HL-60 (cell line): Measurements from ENCODE around the gene ARID5B.

Experiments
- DNase-seq, 2 experiments: peaks; one replicate each; pipeline ENCODE4 v3.0.0-alpha.2; 2010 to 2020; ENCODE audit warnings: low read depth in 1 of 2, low spot score in 1 of 2
- H3K27ac ChIP-seq: fragments of 250-450 bp; sonication (Bioruptor Pico); replicated peaks from 2 replicates; pipeline ENCODE4 v1.5.1; 2020; ENCODE audit warnings: mild to moderate bottlenecking, moderate library complexity
- H3K27me3 ChIP-seq: fragments of 250-450 bp; sonication (Bioruptor Pico); 2 replicates; pipeline ENCODE4 v1.5.1; 2021; ENCODE audit warnings: mild to moderate bottlenecking, moderate library complexity; ENCODE audit not compliant: insufficient read depth, poor library complexity, severe bottlenecking
- H3K4me3 ChIP-seq: replicated peaks from 2 replicates; pipeline ENCODE4 v1.5.1; 2011; ENCODE audit warnings: mild to moderate bottlenecking, control low read depth, low read length; ENCODE audit not compliant: insufficient read depth
- CTCF ChIP-seq: IDR thresholded peaks from one replicate; pipeline ENCODE4 v1.5.1; 2011; ENCODE audit warnings: low read length, control low read depth, inconsistent platforms; ENCODE audit not compliant: insufficient read depth
- GABPA ChIP-seq: IDR thresholded peaks from 2 replicates; pipeline ENCODE4 v1.6.1; 2012; ENCODE audit warnings: low read depth
- POLR2AphosphoS5 ChIP-seq: IDR thresholded peaks from 2 replicates; pipeline ENCODE4 v1.6.1; 2012; ENCODE audit warnings: low read depth
- REST ChIP-seq: IDR thresholded peaks from 2 replicates; pipeline ENCODE4 v1.6.1; 2012; ENCODE audit warnings: low read depth; ENCODE audit not compliant: insufficient replicate concordance
- SPI1 ChIP-seq: IDR thresholded peaks from 2 replicates; pipeline ENCODE4 v1.6.1; 2012; ENCODE audit warnings: low read depth, mild to moderate bottlenecking, borderline replicate concordance

ARID5B gene

GRCh38 chr10:61998937-61999336, 97.4 kb downstream of the ARID5B start:
- Histone ChIP-seq H3K27ac (no peak overlapping the region), H3K4me3 (no peak overlapping the region), H3K27me3 (no peaks in the 10 kb centered on the region)
- no peak for DNase-seq
- TF ChIP-seq GABPA (no peak), CTCF (no peak), SPI1 (no peak), REST (no peak), POLR2AphosphoS5 (no peak)

- no peak overlapping the region for H3K4me3 ChIP-seq
- DNase-seq = no peak
- TF ChIP-seq CTCF = no peak
- H3K27me3 ChIP-seq = no peaks in the 10 kb centered on the region
- H3K27ac ChIP-seq = no peak overlapping the region
Measured at GRCh38 chr10:62000037-62000603, 98.6 kb downstream of the ARID5B start.

GRCh38 chr10:62000726-62001125, 99.2 kb downstream of the ARID5B start:
- Histone ChIP-seq H3K27ac (no peak overlapping the region), H3K4me3 (no peak overlapping the region), H3K27me3 (no peaks in the 10 kb centered on the region)
- no peak for TF ChIP-seq CTCF
- TF ChIP-seq SPI1 = no peak
- TF ChIP-seq POLR2AphosphoS5 = no peak
- TF ChIP-seq GABPA = no peak
- TF ChIP-seq REST = no peak
- no peak for DNase-seq

GRCh38 chr10:62001898-62002297, 100.4 kb downstream of the ARID5B start:
- TF ChIP-seq CTCF (no peak), POLR2AphosphoS5 (no peak), SPI1 (no peak), REST (no peak), GABPA (no peak)
- no peak overlapping the region for H3K27ac ChIP-seq

More at GRCh38 chr10:62001898-62002297, 100.4 kb downstream of the ARID5B start:
- H3K4me3 ChIP-seq = no peak overlapping the region
- no peak for DNase-seq
- no peaks in the 10 kb centered on the region for H3K27me3 ChIP-seq
